B cell (primary cell): Measurements from ENCODE around the gene SELP.

Source experiments
- CTCF ChIP-seq: fragments of 200-600 bp; IDR thresholded peaks from one replicate; pipeline ENCODE4 v1.8.0; 2022; ENCODE audit warnings: antibody characterized with exemption, mild to moderate bottlenecking
- EZH2 ChIP-seq: IDR thresholded peaks from 2 replicates; pipeline ENCODE4 v1.6.1; 2012; ENCODE audit warnings: borderline replicate concordance, low read depth, mild to moderate bottlenecking, moderate library complexity, low read length; ENCODE audit not compliant: insufficient read depth, poor library complexity, severe bottlenecking

DNA sequence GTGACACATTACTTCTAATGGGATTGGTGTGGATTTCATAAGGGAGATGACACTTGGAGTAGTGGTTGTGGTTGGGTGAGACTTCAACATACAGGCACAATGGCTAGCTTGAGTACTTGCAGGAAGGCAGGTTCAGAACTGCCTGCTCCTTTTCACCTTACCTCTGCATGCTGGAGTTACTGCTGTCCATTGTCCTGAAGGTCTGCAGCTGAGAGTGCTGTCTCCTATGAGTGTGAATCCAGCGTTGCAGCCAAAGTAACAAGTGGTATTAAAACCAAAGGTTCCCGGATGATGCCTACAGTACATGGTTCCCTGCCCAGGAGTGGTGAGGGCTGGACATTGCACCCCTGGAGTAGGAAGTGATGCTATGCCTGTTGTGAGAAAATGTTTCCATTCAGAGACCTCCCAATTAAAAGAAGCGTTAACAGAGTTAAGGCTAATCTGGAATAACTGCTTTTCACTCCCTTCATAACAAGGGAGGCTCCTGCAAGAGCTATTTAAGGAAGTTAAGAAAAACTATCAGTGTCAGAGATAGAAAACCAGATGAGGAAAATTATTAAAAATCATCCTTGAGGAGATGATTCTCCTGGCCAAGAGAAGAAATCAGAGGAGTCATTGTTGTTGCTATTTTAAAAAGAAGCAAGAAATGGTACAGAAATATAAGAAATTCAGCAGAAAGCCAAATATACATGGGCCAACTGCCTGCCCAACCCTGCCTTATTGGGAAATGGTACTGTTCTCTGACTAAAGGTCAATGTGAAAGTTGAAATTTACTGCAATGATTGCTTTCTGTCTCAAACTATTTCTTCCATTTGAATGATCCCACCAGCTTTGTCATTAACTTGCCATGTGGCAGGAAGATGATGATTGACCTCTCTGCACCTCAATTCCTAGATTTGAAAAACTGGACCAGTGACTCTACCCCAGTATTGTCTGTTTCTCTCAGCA, 33.9 kb downstream of the SELP start:
- TF ChIP-seq CTCF (no peak), EZH2 (no peak)
